GM18505 (cell line): ENCODE results near the gene MEX3D.

Experiments used
- ATAC-seq: cut with Tn5 transposase; IDR thresholded peaks from one replicate; pipeline ENCODE4 v1.9.1; 2021; ENCODE audit not compliant: unreplicated experiment
- POLR2A ChIP-seq: IDR thresholded peaks from 4 replicates; pipeline ENCODE4 v1.6.1; 2011; ENCODE audit warnings: borderline replicate concordance; ENCODE audit not compliant: insufficient read depth, insufficient read length; ENCODE audit errors: extremely low read depth

Gene MEX3D

GRCh38 chr19:1587872-1588271, 19.7 kb upstream of the MEX3D start:
- TF ChIP-seq POLR2A, result no peak
- ATAC-seq, result no peak

GRCh38 chr19:1585243-1585580, 17.1 kb upstream of the MEX3D start:
- ATAC-seq, result no peak
- no peak for TF ChIP-seq POLR2A

GRCh38 chr19:1584500-1585242, 16.5 kb upstream of the MEX3D start:
- ATAC-seq, result no peak

GRCh38 chr19:1582201-1582600, 14.1 kb upstream of the MEX3D start:
- no peak for TF ChIP-seq POLR2A
- no peak for ATAC-seq

More at GRCh38 chr19:1584500-1585242, 16.5 kb upstream of the MEX3D start:
- no peak for TF ChIP-seq POLR2A

- ATAC-seq, result no peak
- TF ChIP-seq POLR2A, result no peak
Measured at GRCh38 chr19:1580957-1581356, 12.8 kb upstream of the MEX3D start.

GRCh38 chr19:1580382-1580781, 12.3 kb upstream of the MEX3D start:
- no peak for TF ChIP-seq POLR2A
- ATAC-seq, result no peak

- ATAC-seq, result no peak
- no peak for TF ChIP-seq POLR2A
Measured at GRCh38 chr19:1579222-1579621, 11.1 kb upstream of the MEX3D start.

- no peak for TF ChIP-seq POLR2A
- ATAC-seq, result no peak
Measured at GRCh38 chr19:1577929-1578618, 9.9 kb upstream of the MEX3D start.

- no peak for ATAC-seq
- TF ChIP-seq POLR2A, result no peak
Measured at GRCh38 chr19:1577090-1577928, 9.2 kb upstream of the MEX3D start.

- peak; percentile 2 for TF ChIP-seq POLR2A
- ATAC-seq, result no peak
Measured at GRCh38 chr19:1576242-1577089, 8.3 kb upstream of the MEX3D start.

- TF ChIP-seq POLR2A, result no peak
- ATAC-seq, result no peak
Measured at GRCh38 chr19:1575323-1576241, 7.5 kb upstream of the MEX3D start.
